K562 (cell line): ENCODE data around the gene PMIS2. TPM values are rescaled to one million over a fixed set of nuclear protein-coding genes. Genes with fewer than 3 reads are reported as not detected.
A peak's percentile ranks its signal among the peaks of the same experiment; 100 is the strongest.

Experiments used
- ARID2 ChIP-seq: fragments of 450-650 bp; IDR thresholded peaks from 2 replicates; pipeline ENCODE4 v1.6.1; 2017; ENCODE audit warnings: antibody characterized with exemption, mild to moderate bottlenecking
- BRF1 ChIP-seq: IDR thresholded peaks from 3 replicates; pipeline ENCODE4 v1.6.1; 2011; ENCODE audit warnings: borderline replicate concordance, mild to moderate bottlenecking; ENCODE audit not compliant: insufficient read length; ENCODE audit errors: extremely low read depth
- CAMTA2 ChIP-seq: fragments of 250-450 bp; sonication (Bioruptor Pico); conservative IDR thresholded peaks from 2 replicates; pipeline ENCODE4 v1.5.1; 2022
- CBX5 ChIP-seq: IDR thresholded peaks from 2 replicates; pipeline ENCODE4 v1.6.1; 2014; ENCODE audit warnings: low read depth, borderline replicate concordance
- DMBX1 ChIP-seq: fragments of 250-450 bp; sonication (Bioruptor Pico); IDR thresholded peaks from 2 replicates; pipeline ENCODE4 v1.8.0; 2022; ENCODE audit warnings: inconsistent platforms, mild to moderate bottlenecking, moderate library complexity, borderline replicate concordance
- KAT2B ChIP-seq: IDR thresholded peaks from one replicate; pipeline ENCODE4 v1.6.1; 2012; ENCODE audit warnings: low read depth, mild to moderate bottlenecking, control low read depth, inconsistent platforms, low read length, moderate library complexity
- MAX ChIP-seq: sonication (generic); formaldehyde crosslinking; IDR thresholded peaks from 2 replicates; pipeline ENCODE4 v1.9.0; 2022; ENCODE audit warnings: mild to moderate bottlenecking, missing genetic modification reagents
- MBD2 ChIP-seq: sonication (generic); IDR thresholded peaks from 2 replicates; pipeline ENCODE4 v1.6.1; 2016; ENCODE audit warnings: low read depth, borderline replicate concordance
- MCM5 ChIP-seq: fragments of 450-650 bp; IDR thresholded peaks from 2 replicates; pipeline ENCODE4 v1.6.1; 2016; ENCODE audit warnings: low read depth
- MECOM ChIP-seq: fragments of 250-450 bp; sonication (Bioruptor Pico); IDR thresholded peaks from 2 replicates; pipeline ENCODE4 v1.8.0; 2022; ENCODE audit warnings: inconsistent platforms
- NONO ChIP-seq, 2 experiments: fragments of 200-400 bp in 1 of 2; fragments of 450-650 bp in 1 of 2; formaldehyde crosslinking in 1 of 2; IDR thresholded peaks; 2 replicates each; pipeline ENCODE4 v1.6.1; 2017; ENCODE audit warnings: low read depth in 2 of 2, mild to moderate bottlenecking in 2 of 2, moderate library complexity in 2 of 2, low read length in 1 of 2
- POLR2G ChIP-seq: fragments of 200-400 bp; formaldehyde crosslinking; IDR thresholded peaks from 2 replicates; pipeline ENCODE4 v1.6.1; 2017; ENCODE audit warnings: low read depth, mild to moderate bottlenecking, antibody characterized with exemption, low read length, moderate library complexity
- TBL1XR1 ChIP-seq, 2 experiments: IDR thresholded peaks; 2 replicates each; pipeline ENCODE4 v1.6.1; 2012; ENCODE audit warnings: improper control_type of control experiment in 2 of 2, low read length in 2 of 2, mild to moderate bottlenecking in 1 of 2
- USF1 ChIP-seq: sonication (generic); formaldehyde crosslinking; IDR thresholded peaks from 2 replicates; pipeline ENCODE4 v1.9.0; 2022; ENCODE audit warnings: mild to moderate bottlenecking, missing genetic modification reagents
- XRCC5 ChIP-seq: fragments of 200-400 bp; formaldehyde crosslinking; IDR thresholded peaks from 2 replicates; pipeline ENCODE4 v1.6.1; 2017; ENCODE audit warnings: low read depth, mild to moderate bottlenecking, low read length
- ZC3H4 ChIP-seq: sonication (generic); formaldehyde crosslinking; IDR thresholded peaks from 2 replicates; pipeline ENCODE4 v1.9.0; 2021; ENCODE audit warnings: missing genetic modification reagents, borderline replicate concordance
- ZKSCAN3 ChIP-seq: fragments of 250-450 bp; sonication (Bioruptor Pico); IDR thresholded peaks from 2 replicates; pipeline ENCODE4 v1.4.0; 2020
- ZNF121 ChIP-seq: sonication (generic); formaldehyde crosslinking; conservative IDR thresholded peaks from 2 replicates; pipeline ENCODE4 v1.8.0; 2022; ENCODE audit warnings: missing genetic modification reagents
- ZNF184 ChIP-seq: sonication (generic); formaldehyde crosslinking; IDR thresholded peaks from 2 replicates; pipeline ENCODE4 v1.5.0; 2020; ENCODE audit warnings: missing genetic modification reagents
- ZNF263 ChIP-seq: sonication (generic); formaldehyde crosslinking; IDR thresholded peaks from 2 replicates; pipeline ENCODE4 v1.8.0; 2022; ENCODE audit warnings: mild to moderate bottlenecking, missing genetic modification reagents, borderline replicate concordance
- ZNF324 ChIP-seq: fragments of 250-450 bp; sonication (Bioruptor Pico); IDR thresholded peaks from 2 replicates; pipeline ENCODE4 v1.4.0; 2020; ENCODE audit warnings: mild to moderate bottlenecking
- ZNF449 ChIP-seq: fragments of 250-450 bp; sonication (Bioruptor Pico); IDR thresholded peaks from 2 replicates; pipeline ENCODE4 v1.8.0; 2022; ENCODE audit warnings: moderate library complexity, mild to moderate bottlenecking, inconsistent platforms
- ZNF518B ChIP-seq: fragments of 250-450 bp; sonication (Bioruptor Pico); IDR thresholded peaks from 2 replicates; pipeline ENCODE4 v1.5.0; 2021; ENCODE audit warnings: mild to moderate bottlenecking, moderate library complexity
- ZNF764 ChIP-seq: fragments of 250-450 bp; sonication (Bioruptor Pico); IDR thresholded peaks from 2 replicates; pipeline ENCODE4 v1.4.0; 2020; ENCODE audit warnings: low read depth, mild to moderate bottlenecking, moderate library complexity
- polyA plus RNA-seq, 8 experiments: library from polyadenylated mRNA; depleted of rRNA in 4 of 8; stranded (reverse) in 5 of 8; unstranded in 3 of 8; fragments of >200 nt; fragmentation: Nextera tagmentation in 2 of 8; fragmentation: Illumina TruSeq in 1 of 8; extraction: Ambion mirVana in 2 of 8; extraction: Trizol in 1 of 8; gene quantifications; 2 replicates each; pipeline versions ENCODE4 v1.2.1 to v1.2.3, GENCODE V29; 2011 to 2014; ENCODE audit warnings: inconsistent platforms in 1 of 8, missing spikeins in 1 of 8
- total RNA-seq, 7 experiments: library from RNA; depleted of rRNA in 6 of 7; stranded (reverse); fragments of >200 nt in 6 of 7; fragmentation: Illumina TruSeq in 2 of 7; extraction: Trizol in 2 of 7; gene quantifications; 2 replicates each; pipeline versions ENCODE4 v1.2.1 to v1.2.3, GENCODE V29; 2011 to 2021; ENCODE audit warnings: low replicate concordance in 1 of 7

Gene PMIS2
- total and polyA plus RNA-seq, 9 of the 15 experiments (the other 6 are each of a cell fraction or from before 2014, with no cell fraction given): not detected

GRCh38 chr19:35628565-35629331, 42.8 kb downstream of the PMIS2 start, which contains the start of gene RBM42 (continued):
- TF ChIP-seq DMBX1 (CRISPR knock-in tag) (no peak), ARID2 (no peak), ZNF324 (peak; percentile 29; the same call in 1 of the 2 replicates), POLR2G (peak; percentile 83), MAX (CRISPR knock-in tag) (peak; percentile 16; the same call in 1 of the 2 replicates), MCM5 (no peak), XRCC5 (no peak; the same call in 1 of the 2 replicates), ZNF184 (CRISPR knock-in tag) (no peak), TBL1XR1 (IDR thresholded peaks at IDR 0.05; ENCODE audit: low read length in 2 of 2) (peak in 1 of 2 experiments; percentile 100; a peak in 2 of 4 replicates), MECOM (CRISPR knock-in tag) (no peak), ZNF449 (CRISPR knock-in tag) (0 out of 2 replicates have a peak, but pooled peaks have one; percentile 63), USF1 (CRISPR knock-in tag) (peak; percentile 12; the same call in 1 of the 2 replicates), ZNF263 (CRISPR knock-in tag) (peak; percentile 98), MBD2 (peak; percentile 98), NONO (IDR thresholded peaks at IDR 0.05; ENCODE audit: low read depth in 2 of 2, low read length in 1 of 2) (no peak), ZNF764 (no peak), BRF1 (no peak), ZKSCAN3 (no peak), CBX5 (no peak), KAT2B (no peak), CAMTA2 (CRISPR knock-in tag) (no peak), ZC3H4 (CRISPR knock-in tag) (no peak), ZNF518B (CRISPR knock-in tag) (no peak), ZNF121 (CRISPR knock-in tag) (no peak)
